ENCODE results near the gene DBX1. TPM values are rescaled to one million over a fixed set of nuclear protein-coding genes. Genes with fewer than 3 reads are reported as not detected.

Gene DBX1
- total RNA-seq, 3 donors from 2014 or later (not counting 1 experiment from before 2014, with no cell fraction given): not detected

GRCh38 chr11:20157728-20158127 lies 2.5 kb downstream of the DBX1 start:
- H3K36me3 Mint-ChIP-seq: peaks cover 13% of the 10 kb centered on the region
- Histone ChIP-seq H3K27ac (ENCODE audit: low read length) (no peak overlapping the region), H3K4me3 (ENCODE audit: low read length) (no peak overlapping the region), H3K36me3 (ENCODE audit: control insufficient read depth, insufficient read depth, low read length) (no peaks in the 10 kb centered on the region), H3K9me3 (ENCODE audit: control insufficient read depth, insufficient read depth, low read length) (peaks cover 2% of the 10 kb centered on the region), H3K27me3 (ENCODE audit: control insufficient read depth, insufficient read depth, low read length) (peaks cover 75% of the 10 kb centered on the region), H3K4me1 (ENCODE audit: control insufficient read depth, insufficient read depth, low read length) (peaks cover 15% of the 10 kb centered on the region)
- H3K4me1 Mint-ChIP-seq: peaks cover 29 to 33% of the 10 kb centered on the region in 2 donors
- no peak for TF ChIP-seq CTCF (IDR thresholded peaks at IDR 0.05)
- DNase-seq (no peak), ATAC-seq (no peak)
- peak overlapping the region; percentile 88 for H3K4me3 Mint-ChIP-seq
- intact Hi-C loops (cut with micrococcal nuclease): no loop called here
- H3K9me3 Mint-ChIP-seq: peaks cover 0 to 3% of the 10 kb centered on the region in 2 donors
- peaks cover 69 to 88% of the 10 kb centered on the region in 2 donors for H3K27me3 Mint-ChIP-seq (ENCODE audit: low read depth in 2 of 2)
- H3K27ac Mint-ChIP-seq: no peak overlapping the region
- 23% methylated on average over 4 of the region's 9 CpGs for WGBS (ENCODE audit: insufficient coverage)

GRCh38 chr11:20156876-20157613 lies 3.2 kb downstream of the DBX1 start:
- Histone ChIP-seq H3K27ac (ENCODE audit: low read length) (no peak overlapping the region), H3K27me3 (ENCODE audit: control insufficient read depth, insufficient read depth, low read length) (peaks cover 71% of the 10 kb centered on the region), H3K4me1 (ENCODE audit: control insufficient read depth, insufficient read depth, low read length) (peaks cover 15% of the 10 kb centered on the region), H3K36me3 (ENCODE audit: control insufficient read depth, insufficient read depth, low read length) (no peaks in the 10 kb centered on the region), H3K4me3 (ENCODE audit: low read length) (peak overlapping the region; percentile 22), H3K9me3 (ENCODE audit: control insufficient read depth, insufficient read depth, low read length) (peaks cover 2% of the 10 kb centered on the region)
- Mint-ChIP-seq H3K4me1 (peaks cover 29 to 32% of the 10 kb centered on the region in 2 donors), H3K27ac (no peak overlapping the region), H3K9me3 (peaks cover 0 to 3% of the 10 kb centered on the region in 2 donors), H3K36me3 (peaks cover 13% of the 10 kb centered on the region), H3K4me3 (peak overlapping the region; percentile 88), H3K27me3 (ENCODE audit: low read depth in 2 of 2) (peaks cover 62 to 82% of the 10 kb centered on the region in 2 donors)
- 4% methylated on average over 43 of the region's 45 CpGs for WGBS (ENCODE audit: insufficient coverage)
- peak in 1 of 2 donors; percentile 71 for DNase-seq
- intact Hi-C loops (cut with micrococcal nuclease): no loop called here
- ATAC-seq: peak; percentile 14 to 35 (median 30)
- no peak for TF ChIP-seq CTCF (IDR thresholded peaks at IDR 0.05)

- ATAC-seq: peak; percentile 61 to 91 (median 84)
- Histone ChIP-seq H3K36me3 (ENCODE audit: control insufficient read depth, insufficient read depth, low read length) (no peaks in the 10 kb centered on the region), H3K4me3 (ENCODE audit: low read length) (peak overlapping the region; percentile 22), H3K27ac (ENCODE audit: low read length) (no peak overlapping the region), H3K27me3 (ENCODE audit: control insufficient read depth, insufficient read depth, low read length) (peaks cover 64% of the 10 kb centered on the region), H3K4me1 (ENCODE audit: control insufficient read depth, insufficient read depth, low read length) (peaks cover 15% of the 10 kb centered on the region), H3K9me3 (ENCODE audit: control insufficient read depth, insufficient read depth, low read length) (peaks cover 2% of the 10 kb centered on the region)
- Mint-ChIP-seq H3K4me1 (peaks cover 29 to 32% of the 10 kb centered on the region in 2 donors), H3K9me3 (peaks cover 0 to 3% of the 10 kb centered on the region in 2 donors), H3K27ac (peak overlapping the region in 1 of 2 donors; percentile 70), H3K36me3 (peaks cover 13% of the 10 kb centered on the region), H3K4me3 (peak overlapping the region; percentile 83), H3K27me3 (ENCODE audit: low read depth in 2 of 2) (peaks cover 57 to 77% of the 10 kb centered on the region in 2 donors)
- WGBS (ENCODE audit: insufficient coverage): 6% methylated on average over 51 of the region's 51 CpGs
- peak; percentile 26 to 80 for DNase-seq
- no peak for TF ChIP-seq CTCF (IDR thresholded peaks at IDR 0.05)
- intact Hi-C loops (cut with micrococcal nuclease): no loop called here
Observed at GRCh38 chr11:20156280-20156875, 3.9 kb downstream of the DBX1 start.
